HG03521 (cell line): ENCODE data around the gene SPTA1.

Experiments used
- ATAC-seq: cut with Tn5 transposase; IDR thresholded peaks from one replicate; pipeline ENCODE4 v1.9.1; 2021; ENCODE audit warnings: mild to moderate bottlenecking, moderate library complexity; ENCODE audit not compliant: unreplicated experiment

Gene SPTA1

DNA sequence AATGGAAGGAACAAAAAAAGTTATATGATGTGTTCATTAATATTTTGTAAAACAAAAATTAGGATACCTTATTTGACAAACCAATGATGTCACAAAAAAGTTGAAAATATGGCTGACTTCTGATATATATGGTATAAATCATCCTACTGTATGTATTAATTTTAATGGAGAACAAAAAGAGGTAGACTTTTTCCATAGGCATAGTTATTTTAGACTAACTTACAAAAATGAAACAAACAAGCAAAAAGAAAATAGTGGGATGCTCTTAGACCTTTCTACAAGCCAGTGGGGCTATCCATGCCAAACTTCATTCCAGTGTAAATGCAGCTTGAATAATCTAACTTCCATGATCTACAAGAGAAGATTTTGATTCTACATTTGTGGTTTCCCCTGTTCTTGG, 522 bp upstream of the SPTA1 start:
- ATAC-seq = no peak

DNA sequence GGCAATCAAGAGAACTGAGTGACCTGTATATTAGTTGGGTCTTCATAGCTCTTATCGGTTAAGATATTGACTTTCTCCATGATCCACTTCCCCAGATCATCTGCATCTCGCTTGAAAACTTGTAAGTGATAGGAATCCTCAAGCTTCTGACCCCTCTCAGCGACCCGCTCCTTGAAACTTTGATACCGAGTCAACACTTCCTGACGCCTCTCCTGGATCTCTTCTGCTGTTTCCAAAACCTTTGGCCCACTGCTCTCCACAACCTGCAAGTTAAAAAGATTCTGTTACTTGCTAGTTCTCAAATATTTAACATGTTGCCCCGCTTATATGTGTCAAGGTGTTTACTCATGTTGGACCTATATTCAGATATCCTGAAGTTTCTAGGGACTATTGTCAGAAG, 1.4 kb downstream of the SPTA1 start:
- ATAC-seq = no peak

DNA sequence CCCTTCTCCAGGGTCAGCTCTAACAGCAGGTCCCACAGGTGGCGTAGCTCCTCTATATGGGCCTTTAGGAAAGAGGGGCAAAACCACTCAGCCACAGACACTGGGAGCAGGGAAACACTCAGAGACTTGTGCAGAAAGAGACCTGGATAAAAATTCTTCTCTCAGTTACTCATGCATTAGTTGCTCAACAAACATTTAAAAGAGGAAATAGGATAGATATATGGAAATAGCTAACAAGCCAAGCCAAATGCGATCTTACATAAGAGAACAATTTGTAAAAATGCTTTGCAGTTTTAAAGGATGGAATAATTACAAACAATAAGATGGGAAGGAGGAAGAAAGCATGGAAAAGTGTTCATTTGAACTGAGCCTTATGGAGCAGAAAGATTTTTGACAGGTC, 4.9 kb downstream of the SPTA1 start:
- ATAC-seq = no peak

DNA sequence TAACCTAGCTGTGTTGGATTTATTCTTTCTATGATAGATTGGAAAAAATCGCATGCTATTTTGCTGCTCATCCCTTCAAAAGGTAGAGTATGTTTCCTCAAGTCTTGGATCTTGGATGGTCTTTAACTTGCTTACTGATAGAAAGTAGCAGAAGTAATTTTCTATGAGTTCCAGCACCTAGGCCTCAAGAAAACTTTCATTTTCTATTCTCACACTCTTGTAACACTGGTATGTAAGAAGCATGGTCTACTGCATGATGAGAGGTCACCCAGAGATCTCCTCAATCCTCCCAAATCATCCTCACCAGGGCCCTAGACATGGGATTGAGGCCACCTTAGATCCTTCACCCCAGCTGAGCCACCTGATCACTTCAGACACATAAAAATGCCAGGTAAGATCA, 7.2 kb downstream of the SPTA1 start:
- no peak for ATAC-seq

DNA sequence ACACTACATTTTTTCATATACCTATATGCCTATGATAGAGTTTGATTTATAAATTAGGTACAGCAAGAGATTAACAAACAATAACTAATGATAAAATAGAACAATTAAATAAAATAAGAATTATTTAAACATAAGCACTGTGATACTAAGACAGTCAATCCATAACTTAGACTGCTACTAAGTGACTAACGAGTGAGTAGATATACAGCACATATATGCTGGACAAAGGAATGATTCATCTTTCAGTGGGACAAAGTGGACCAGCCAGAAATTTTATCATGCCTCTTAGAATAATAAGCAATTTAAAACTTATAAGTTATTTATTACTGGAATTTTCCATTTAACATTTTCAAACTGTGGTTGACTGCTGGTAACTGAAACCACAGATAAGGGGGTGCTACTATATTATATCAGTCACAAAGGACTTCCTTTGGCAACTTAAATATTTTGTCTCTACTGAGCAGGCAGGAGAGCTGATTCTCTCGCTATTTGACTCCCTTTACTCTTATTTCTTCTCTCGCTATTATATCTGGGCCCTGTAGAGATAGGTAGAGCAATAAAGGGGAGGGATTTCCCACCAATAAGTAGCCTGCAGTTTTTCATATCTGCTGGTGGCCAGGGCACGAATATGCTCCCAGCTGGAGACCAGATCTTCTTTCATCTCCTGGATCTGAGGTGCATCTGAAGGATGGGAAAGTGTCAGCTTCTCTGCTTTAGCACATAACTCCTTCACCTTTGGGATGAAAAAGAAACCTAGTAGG, 10.8 kb downstream of the SPTA1 start:
- ATAC-seq = no peak

DNA sequence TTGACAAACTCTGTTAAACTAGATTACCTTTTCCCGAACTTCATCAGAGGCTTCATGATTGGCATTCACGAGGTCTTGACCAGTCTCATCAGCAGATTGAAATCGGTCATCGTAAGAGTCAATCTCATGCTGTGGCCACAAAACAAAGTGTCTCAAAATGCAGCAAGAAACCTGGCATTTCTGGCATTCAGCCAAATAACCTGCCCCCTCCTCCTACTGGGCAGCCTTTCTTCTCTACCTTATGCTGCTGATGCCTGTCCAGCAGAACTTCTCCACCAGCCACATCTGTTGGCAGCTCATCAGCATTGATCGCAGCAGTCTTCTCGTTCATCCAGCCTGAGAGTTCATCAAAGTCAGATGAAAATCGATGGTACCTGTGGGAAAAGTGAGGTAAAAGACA, 12.2 kb downstream of the SPTA1 start:
- ATAC-seq = no peak

DNA sequence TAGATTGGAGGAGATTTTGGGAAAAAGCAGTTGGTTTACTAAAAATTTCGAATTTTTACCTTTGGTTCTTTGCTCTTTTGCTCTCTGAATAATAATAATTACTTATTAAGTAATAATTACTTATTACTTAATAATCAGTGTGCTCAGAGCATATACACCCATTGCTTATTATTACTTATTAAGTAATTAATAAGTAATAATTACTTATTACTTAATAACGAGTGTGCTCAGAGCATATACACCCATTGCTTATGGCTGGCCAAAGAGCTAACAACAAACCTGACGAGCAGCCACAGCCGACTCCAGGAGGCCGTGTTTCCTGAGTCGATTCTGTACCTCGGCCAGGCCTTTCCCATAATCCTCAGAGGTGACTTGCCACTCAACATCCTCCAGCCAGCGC, 20.5 kb downstream of the SPTA1 start:
- ATAC-seq = no peak

DNA sequence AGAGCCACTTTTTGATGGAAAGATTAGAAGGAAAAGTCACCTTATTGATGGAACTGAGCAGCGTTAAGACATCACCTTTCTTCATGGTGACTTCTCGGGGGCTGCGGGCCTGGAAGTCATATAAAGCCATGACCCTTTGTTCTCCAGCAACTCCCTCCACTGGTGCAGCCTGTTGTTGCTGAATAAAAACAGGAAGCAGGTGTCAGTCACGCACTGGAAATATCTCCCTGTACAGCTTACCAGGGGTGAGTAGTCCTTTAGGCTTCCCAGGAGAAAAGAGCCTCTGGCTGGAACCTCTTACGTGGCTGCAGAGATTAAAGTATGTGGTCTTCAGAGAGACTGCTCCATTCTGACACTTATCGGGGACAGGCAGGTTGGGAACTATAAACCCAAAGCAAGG, 31.9 kb downstream of the SPTA1 start:
- ATAC-seq = no peak

DNA sequence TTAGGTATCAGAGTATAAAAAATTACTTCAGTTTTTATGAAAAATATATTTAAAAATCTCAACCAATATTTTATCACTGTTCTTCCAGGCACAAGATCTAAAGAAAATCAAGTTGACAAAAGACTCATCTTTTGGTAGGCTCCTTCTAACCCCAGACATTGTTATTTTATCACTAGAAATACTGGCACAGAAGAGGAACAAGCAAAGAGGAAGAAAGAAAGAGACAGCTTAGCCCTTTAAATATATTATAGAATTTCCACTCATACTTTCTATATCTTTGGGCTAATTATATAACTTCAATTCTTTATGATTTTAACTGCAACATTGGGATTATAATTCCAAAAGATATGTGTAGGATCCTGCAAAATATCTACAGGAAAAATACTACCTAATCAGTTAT, 32.4 kb downstream of the SPTA1 start:
- ATAC-seq = no peak

DNA sequence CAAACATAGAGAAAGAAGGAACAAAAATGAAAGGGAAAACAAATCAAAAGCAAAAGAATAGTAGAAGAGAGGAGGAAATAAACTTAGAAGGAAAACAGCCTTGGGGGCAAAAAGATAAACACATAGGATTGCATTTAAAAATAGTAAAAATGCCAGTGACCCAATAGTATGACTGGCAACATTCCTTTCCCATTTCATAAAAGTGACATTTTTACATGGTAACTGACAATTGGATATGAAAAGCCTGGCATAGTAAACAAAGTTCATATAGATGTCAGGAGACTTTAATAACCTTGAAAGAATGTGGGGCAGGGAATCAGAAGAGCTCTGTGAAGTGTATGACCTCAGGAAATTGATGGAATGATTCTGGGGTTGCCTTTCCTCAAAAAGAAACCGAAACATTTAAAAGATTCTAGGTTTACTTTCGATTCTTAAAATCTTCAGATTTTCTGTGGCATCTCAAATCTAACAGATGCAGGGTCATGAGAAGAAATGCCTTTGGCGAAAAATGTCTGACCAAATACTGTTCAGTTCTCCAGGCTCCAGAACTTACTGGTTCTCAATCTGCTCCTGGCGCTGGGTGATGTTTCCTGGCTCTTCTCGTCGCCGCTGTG, 33.7 kb downstream of the SPTA1 start:
- ATAC-seq = no peak

DNA sequence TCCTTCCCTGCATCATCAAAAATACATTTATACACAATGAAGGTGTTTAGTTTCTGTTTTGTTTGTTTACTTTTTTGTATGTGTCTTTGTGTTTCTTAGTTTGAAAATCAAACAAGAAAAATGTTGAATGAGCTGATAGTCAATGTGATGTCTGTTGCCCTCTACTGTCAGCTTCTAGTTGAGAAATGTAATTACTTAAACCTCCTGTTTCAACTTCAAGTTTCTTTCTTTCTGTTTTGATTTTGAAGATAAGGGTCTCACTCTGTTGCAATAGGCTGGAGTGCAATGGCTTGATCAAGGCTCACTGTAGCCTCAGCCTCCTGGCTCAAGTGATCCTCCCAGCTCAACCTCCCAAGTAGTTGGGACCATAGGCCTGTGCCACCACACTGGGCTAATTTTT, 37.5 kb downstream of the SPTA1 start:
- ATAC-seq = no peak

DNA sequence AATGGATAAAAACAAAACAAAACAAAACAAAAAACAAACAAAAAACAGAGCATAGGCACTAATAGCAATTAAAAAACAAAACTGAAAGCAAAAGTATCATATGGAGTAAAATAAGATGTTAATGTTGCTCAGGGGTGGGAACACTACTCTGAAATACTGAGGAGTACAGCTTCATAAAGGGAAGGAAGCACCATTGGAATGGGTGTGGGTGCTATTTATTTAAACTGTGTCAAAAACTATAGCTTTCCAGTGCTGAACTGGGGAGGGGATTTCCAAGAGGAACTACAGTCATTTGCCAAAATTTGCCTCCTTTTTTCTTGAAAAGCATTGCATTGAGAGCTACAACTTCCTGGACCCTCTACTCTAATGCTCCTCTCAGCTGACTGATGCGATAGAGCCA, 40.0 kb downstream of the SPTA1 start:
- no peak for ATAC-seq

DNA sequence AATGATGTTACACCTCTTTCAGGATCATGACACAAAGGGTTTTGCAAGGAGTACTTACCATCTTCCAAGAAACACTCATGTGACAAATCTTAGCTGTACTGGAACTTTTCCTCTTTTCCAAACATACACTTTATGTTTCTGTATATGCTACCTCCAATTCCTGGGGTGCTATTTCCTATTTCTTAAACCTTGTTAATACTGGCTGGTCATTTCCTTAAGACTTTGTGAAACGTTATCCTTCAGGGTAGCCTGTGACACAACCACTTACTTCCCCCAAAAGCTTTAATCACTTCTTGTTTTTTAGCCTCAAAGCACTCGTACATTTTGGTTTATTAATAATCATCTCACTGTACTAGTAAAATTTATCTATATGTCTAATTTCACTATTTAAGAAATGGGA, 42.1 kb downstream of the SPTA1 start:
- no peak for ATAC-seq

DNA sequence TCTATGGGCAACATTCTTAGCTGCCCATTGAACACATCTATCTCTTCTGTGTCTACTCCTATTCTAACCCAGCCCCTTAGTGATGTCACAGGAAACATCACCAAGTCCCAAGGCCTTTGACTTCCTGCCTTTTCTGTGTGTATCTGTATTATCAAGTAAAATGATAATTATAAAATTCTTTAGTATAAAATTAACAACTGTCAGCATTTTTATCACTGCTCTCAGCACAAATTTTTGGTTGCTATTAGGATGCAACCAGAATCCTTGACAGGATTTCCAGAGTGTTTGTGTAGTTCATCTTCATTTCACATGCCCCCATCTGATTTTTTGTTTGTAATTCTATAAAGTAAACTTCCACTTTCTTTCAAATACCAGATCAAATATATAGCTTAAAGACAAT, 47.6 kb downstream of the SPTA1 start:
- ATAC-seq = no peak

DNA sequence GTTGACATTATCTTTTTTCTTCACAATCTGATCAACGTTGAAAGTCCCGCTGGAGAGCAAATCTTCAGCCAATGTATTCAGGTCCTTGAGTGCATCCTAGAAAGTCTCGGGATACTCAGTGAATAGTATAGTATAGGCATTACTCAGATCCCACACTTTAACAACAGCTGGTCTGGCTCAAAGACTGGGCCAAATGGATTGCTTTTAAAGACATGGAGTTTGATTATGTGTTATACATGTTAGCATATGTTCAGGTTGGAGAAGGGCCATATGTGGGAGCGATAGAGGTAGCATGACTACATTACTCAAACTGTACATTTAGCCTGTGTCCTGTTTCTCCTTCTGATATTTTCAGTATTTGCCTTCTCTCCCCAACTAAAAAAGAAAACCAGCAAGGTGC, 48.4 kb downstream of the SPTA1 start:
- no peak for ATAC-seq

DNA sequence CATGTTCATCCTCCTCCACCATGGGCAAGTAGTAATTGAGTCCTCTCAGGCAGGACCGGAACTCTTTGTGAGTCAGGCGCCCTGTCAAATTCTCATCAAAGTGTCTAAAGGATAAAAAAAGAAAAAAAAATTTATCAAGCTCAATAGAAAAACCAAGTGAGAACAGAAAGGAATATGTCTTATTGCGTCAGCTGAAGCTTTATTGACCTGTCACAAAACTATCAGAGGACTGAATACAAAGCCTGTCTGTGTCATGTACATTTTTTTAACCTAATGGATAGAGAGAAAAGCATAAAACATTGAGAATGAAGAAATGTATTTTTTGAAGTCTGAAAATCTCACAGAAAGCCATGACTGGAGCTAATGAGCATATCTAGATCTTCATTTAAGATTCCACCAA, 72.8 kb downstream of the SPTA1 start:
- no peak for ATAC-seq

DNA sequence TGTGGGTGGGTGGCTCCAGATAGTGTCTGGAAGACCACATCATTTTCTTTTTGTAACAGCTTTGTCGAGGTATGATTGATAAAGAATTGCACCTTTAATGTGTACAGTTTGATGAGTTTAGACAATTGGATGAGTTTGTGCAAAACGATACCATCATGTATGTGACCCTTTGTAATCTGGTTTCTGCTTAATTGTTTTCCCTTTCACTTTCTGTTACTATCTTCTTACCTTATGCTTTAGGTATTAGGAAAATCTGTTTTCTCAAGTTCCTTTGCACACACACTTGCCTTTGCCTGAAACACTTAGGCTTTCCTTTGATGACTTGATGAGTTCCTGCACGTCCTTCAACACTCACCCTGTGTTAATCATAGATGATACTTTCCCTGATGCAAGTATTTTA, 74.6 kb downstream of the SPTA1 start:
- ATAC-seq = no peak

DNA sequence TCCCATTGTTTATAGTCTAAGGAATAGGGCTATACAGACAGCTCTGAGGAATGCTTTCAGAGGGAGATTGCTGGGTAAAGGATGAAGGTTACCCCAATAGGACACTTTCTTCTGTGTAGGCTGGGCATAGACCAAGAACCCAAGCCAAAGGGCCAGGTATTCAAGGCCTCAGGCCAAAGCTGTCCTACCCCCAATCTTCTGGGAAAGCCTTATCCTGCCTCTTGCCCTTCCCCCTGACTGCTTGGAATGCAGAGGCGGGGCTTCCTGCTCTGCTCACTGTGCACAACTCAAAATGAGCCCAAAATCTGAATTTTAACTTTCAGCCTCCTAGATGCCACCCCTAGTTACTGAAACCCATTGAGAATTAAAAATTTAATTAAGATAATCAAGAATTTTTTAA, 79.2 kb downstream of the SPTA1 start:
- no peak for ATAC-seq

DNA sequence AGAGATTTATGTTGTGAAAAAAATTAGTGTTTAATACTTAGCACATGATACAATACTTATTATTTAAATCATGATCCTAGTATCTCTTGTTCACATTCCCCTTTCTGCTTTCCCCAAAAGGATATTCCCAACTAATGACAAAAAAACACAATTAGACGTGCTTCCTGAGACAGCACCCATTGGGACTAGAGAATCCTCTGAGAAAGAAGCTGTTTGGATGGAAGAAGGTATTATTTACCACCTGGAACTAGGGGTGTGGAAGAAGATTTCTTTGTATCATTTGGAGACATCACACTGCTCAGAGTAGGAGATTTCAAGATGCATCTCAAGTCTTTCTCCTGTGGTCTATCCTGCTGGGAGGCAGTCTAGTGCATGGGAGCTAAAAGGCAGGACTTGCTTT, 81.5 kb downstream of the SPTA1 start, which contains the start of gene OR10Z1:
OR10Z1 (plus strand) TSS at position 301 of the 400 bp plus-strand sequence. CDS start 1,171 bp downstream, outside the sequence.
- ATAC-seq = no peak

DNA sequence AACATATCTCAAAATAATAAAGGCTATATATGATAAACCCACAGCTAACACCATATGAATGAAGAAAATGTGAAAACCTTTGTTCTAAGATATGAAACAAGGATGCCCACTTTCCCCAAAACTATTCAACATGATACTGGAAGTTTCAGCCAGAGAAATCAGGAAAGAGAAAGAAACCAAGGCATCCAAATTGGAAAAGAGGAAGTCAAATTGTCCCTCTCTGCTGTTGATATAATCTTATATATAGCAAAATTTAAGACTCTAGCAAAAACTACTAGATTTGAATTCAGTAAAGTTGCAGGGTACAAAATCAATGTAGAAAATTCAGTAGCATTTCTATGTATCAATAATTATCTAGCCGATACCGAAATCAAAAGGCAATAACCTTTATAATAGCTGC, 85.8 kb downstream of the SPTA1 start:
- ATAC-seq = no peak

DNA sequence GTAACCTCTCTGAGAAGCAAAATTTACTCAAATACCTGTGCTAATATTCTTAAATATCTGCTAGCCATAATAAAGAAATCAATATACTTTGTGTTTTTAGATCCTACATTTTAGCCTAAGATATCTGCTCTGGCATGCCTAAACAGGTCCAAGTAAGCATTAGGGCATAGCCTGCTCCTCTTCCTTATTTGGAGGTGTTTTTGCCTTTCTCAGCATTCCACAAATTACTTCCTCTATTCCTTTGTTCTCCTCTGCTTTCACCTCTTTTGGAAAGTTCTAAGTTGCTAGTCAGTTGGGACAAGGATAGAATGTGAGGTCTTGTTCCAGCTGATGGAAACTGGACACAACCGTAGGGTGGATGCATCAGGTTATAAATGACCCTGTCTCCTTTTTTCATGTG, 99.6 kb downstream of the SPTA1 start:
- no peak for ATAC-seq

DNA sequence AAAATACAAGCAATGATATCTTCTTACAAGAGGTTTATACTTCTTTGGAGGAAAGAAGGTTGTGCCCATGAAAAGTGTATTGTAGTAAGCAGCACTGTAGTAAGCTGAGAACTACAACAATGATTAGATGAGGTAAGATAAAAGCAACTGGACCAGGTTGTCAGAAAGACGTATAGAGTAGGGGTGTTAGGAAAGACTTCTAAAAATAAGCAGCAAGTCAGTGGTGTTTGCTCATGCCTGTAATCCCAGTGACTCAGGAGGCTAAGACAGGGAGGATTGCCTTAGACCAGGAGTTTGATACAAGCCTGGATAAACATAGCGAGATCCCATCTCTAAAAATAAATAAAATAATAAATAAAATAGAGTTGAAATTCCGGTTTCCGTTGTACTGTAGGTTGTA, 102.6 kb downstream of the SPTA1 start:
- no peak for ATAC-seq

DNA sequence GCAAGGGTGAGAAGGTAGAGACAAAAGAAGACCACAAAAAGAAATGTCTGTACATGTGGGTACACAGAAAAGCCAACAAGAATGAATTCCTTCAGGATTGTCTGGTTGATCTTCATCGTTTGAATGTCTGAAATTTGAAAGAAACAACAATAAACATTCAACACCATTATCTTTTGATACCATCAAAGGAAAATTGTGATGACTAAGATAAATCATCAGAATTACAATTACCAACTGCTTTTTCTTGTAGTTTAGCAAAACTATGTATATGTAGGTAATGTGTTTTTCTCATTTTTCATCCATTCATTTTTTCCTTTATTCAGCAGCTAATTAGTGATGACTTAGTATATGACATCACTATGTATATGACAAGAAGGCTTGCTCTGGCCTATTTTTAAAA, 106.8 kb downstream of the SPTA1 start, which contains the start of gene OR10X1:
OR10X1 (minus strand) TSS at position 167 of the 400 bp plus-strand sequence; CDS start at position 167, 0 bp downstream.
- no peak for ATAC-seq
